Measurements from ENCODE around the gene PPP1CB.

The PPP1CB gene

DNA sequence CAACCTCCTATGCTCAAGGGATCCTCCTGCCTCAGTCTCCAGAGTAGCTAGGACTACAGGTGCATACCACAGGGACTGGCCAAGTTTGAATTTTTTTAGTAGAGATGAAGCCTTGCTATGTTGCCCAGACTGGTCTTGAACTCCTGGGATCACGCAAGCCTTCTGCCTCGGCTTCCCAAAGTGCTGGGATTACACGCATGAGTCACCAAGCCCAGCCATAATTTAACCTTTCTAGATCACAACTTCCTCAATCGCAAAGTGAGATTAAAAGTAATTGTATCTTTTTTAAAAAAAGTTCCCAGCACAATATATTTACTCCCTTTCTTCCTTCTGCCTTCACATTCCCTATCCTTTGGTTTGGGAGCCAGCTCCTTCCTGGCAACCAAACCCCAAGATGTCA is 5.8 kb upstream of the PPP1CB start:
- no peak for DNase-seq

DNA sequence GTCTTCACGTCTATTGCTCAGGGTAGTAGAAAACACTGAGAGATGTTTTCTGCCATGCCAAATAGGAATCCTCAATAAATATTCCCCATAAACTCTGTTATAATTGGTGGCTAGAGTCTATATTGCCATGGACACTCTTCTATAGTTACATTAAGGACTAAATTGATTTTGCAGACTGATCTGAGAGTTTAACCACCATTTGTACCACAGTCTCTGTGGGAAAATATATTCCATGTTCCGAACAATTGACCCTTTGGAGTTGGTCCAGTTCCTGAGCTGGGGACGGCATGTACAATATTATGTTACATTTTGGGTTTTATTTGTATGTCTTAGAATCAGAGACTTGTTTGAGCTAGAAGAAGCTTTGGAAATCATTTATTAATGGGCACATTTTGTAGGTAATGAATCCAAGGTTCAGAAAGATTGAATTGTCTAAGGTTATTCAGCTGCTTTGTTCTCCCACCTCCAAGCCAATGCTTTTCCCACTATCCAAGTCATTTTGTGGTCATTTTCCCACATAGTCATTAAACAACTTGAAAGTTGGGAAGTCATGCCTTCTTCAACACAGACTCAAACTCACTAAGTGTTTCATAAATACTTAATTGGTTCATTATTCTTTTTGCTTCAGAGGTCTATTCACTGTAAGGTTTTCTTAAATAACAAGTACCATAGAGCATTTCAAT is 5.1 kb upstream of the PPP1CB start:
- DNase-seq, result no peak

DNA sequence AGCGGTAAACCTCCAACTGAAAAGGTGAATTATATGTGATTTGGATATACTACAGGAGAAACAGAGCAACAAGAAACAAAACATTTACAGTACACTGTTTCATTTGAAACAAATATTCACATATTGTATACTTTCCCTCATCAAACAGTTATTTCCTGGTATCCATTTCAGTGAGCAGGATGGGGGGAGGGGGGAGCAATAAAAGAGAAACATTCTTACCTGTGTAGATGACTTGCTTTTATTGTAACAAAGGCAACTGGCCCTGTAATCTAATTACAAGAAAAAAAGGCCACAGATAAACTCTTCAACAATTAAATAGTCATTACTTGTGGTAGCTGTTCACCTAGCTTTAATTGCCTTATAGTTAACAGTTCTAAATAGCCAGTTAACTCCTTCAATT is 3.9 kb upstream of the PPP1CB start:
- DNase-seq, result no peak

DNA sequence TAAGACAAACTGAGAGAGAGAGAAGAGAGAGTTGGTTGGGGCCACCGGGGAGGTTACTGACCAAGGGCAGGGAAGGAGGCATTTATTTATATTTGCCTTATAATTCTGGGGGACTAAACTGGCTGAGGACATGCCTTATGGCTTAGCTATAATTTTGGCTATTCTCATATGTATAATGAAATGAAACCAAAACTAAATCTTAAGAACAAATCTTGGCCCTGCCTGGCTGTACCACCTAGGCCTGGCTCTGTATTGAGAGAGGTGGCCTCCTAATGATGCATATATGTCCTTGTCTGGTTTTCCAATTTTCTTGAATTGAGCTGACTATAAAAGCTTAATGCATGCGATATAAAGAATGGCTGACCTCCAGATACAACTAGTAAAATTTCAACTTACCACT is 3.5 kb upstream of the PPP1CB start:
- DNase-seq, result no peak

DNA sequence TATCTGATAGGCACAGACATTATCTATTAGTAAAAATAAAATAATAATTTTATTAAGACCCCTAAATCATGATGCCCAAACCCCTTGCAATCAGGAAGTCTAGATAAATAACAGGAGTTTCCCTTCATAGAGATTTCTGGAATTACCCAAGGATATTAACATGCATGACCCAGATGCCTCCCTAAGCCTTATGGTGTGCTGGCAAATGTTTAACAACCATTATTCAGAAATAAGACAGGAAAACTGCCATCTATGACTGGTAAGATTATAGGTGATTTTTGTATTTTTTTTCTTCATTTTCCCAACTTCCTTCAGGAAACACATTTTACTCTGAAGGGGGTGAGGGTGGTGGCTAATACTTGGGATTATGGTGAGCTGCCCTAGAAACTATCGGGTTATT is 2.7 kb upstream of the PPP1CB start:
- DNase-seq, result no peak

DNA sequence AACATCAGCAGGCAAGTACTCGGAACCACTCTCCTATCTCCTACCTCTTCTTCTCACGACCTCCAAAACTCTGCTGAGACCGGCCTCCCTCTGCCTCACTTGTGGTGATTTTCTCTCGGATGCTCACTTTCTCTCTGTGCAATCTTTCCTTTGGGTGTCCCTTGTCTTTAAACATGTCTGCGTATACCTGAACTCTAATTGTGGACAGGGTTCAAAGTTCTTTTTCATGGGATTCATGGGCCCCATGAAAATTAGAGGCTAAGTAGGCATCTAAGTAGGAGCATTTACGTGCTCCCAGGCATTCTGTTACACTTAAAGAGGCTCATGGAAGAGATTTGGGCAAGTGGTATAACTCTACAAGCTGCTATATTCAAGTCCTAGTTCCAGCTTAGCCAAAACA is 2.1 kb upstream of the PPP1CB start:
- DNase-seq, result no peak

DNA sequence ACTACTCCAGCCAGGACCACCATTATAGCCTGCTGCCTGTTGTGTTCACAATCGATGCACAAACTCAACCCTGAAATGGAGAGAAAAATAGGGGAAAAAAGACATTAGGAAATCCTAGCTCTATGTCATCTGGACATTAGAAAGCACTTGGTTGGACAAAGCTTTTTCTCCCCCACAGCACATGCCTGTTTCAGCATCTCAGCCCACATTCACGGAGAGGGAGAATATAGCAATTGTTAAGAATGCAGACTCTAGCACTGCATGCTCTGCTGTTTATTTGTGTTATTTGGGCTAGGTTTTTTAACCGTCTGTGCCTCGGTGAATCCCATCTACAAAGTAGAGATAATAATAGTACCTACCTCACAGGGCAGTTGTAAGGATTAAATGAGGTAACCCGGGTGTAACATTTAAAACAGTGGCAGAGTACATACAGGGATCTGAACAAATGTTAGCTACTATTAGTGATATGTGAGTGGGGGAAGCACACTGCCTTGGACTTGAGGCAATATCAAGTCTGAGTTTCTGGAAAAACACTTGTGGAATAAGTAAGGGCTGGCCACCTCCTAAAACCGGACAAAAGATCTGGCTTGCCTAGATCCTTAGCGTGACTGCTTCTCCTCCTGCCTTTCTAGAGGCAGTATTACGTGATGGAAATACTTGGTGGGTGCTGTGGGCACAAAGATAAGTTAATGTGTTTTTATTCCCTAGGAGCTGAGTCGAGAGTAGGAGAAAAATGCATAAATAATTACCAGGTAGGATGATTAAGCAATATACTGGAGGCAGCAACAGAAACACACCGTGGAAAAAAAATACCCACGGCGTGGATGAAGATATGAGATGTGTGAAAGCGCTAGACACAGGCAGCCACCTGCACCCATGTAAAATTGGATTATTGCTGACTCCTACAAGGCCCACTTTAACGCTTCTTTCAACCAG is 1.0 kb upstream of the PPP1CB start:
- peak; percentile 45 for DNase-seq

DNA sequence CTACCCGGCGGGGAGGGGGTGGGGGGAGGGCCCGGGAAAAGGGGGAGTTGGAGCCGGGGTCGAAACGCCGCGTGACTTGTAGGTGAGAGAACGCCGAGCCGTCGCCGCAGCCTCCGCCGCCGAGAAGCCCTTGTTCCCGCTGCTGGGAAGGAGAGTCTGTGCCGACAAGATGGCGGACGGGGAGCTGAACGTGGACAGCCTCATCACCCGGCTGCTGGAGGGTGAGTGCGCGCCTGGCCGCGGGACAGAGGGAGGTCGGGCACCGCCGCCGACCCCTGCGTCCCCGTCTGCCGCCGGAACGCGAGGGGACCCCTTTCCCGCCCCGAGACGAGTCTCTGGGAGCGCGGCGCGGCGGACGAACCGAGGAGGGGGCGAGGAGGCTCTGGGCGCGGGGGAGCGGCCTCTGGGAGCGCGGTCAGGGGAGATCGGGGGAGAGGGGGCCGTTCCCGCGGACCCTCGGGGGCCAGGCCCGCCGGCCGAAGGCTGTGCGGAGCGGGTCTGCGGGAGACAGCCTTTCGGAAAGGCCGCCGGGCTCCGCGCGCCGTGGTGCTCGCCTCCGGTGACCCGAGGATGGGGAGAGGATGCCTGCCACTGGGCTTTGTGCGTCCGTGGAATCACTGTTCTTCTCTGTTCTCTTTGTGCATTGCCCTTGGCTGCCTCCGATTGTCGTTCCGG is 463 bp downstream of the PPP1CB start:
- DNase-seq, result peak; percentile 59

DNA sequence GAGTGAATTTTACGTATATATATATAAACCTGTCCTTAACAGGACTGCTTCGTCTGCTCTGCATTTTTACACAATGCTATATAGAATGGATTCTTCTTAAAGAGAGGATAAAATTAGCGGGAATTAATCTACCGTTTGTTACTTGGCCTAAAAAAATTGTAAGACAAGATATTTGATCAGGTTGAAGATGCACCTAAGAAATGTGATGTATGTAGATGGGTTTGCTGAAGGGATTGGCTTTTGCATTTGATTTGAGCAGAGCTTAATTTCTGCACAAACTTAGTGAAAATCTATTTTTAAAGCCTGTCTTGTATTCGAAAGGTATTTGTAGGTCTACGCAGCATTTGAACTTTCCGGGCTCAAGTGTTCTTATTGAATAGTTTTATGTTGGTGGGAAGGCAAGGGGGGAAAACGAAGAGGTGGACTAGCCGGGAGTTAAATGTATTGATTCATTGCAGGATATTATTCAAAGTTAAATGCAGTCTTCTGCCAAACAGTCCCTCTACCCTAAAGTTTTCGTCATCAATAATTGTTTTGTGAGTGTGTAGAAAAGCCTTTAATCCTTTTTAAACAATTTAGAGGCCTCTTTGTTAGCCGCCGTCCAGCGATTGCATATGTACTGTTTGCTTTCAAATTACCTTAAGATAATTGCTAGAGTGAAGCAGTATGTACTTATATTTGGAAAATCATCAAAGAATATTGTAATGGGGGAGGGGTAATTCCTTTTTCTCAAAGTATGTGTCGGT is 1.2 kb downstream of the PPP1CB start:
- DNase-seq, result peak; percentile 47

DNA sequence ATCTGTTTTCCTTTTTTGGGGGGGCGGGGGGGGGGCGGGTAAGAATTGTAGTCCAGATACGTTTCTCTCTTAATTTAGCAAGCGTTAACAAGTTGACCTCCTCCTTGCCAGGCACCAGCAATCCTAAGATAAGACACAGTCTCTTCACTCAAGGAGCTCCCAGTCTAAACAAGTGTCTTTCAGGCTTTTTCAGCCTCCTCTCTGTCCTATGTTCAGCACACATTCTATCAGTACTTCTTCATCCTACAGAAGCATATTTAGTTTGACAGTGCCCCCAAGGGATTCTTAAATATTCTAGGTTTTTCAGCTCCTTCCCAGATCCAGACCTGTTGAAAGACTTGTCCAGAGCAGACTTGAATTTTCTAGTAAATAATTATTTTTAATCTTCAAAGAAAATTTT is 2.7 kb downstream of the PPP1CB start:
- no peak for DNase-seq

DNA sequence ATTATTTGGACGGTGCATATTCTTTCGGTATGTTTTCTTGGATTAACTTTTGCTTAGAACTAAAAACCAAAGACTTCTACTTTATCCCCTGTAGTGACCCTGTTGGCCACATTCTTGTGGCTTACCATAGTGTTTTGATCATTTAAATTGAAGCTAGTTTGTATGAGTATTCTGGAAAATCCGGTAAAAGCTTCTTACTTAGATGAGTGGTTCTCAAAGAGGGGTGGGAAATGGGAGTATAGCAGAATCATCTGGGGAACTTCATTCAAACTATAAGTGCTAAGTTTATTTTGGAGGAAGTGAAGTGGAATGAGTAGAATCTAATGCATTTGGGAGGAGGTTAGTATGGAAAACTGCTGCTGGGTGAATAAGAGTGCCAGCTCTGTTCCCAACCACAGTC is 3.8 kb downstream of the PPP1CB start:
- DNase-seq, result no peak

DNA sequence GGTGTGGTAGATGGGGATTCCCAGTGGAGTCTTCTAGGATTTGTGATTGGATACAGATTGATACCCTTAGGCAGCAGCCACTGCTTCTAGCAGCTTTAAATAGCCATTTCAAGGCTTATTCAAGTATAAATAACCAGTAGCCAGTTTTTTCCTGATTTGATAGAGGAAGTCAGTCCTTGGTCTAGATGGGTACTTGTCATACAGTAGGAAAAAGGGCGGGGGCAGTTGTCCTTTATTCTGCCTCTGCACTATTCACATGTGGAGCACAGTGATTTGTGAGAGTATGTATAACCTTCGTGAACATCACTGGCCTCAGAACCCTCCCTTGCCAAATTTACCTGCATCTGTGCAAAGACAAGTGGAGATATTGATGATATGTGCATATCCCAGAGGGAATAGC is 6.8 kb downstream of the PPP1CB start:
- DNase-seq, result no peak

DNA sequence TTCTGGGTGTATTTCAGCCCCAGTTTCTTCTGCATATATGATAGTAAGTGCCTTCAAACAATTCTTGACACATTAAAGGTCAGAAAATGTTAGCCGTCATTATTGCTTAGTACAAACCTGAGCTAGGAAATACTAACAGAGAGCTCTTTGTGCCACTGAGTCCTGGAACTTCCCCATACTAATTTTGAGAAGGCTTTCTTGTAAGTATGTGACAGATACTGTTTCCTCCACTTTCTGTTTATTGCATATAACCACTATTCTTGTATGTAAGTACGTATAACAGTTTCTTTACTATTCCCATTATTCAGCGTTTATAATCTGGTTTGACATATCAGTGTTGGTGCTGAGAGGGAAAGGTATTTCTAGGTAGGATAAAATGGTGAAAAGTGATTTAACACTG is 9.8 kb downstream of the PPP1CB start:
- DNase-seq, result no peak

DNA sequence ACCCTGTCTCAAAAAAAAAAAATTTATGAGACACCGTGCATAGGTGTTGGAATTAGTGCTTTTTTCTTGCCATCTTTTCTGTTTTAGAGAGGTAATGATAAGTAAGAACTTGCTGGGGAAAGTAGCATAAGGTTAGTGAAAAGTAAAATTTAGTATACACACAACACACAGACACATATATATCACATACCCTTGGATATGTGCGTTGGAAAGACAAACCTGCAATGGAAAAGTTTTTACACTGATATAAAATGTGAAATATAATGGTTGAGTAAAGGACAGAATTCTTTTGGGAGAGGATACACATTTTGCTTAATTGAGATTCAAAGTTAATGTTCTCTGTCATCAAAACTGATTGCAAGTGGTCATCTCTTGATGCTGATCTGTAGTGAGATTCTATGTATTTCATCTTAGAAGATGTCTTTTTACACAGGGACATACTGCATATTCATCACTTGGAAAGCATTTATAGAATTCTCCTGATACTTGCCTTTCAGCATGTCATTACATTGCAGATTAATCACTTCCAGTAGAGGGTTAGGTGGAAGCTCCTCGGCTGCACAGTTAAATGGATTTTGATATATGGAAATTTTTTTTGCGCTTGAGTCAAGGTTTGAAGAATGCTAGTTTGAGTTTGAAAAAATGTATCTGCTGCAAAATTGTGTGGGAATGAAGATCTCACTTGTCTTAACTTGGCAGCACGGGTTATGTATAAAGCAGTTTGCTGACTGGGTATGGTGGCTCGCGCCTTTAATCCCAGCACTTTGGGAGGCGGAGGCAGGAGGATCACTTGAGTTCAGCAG is 13.5 kb downstream of the PPP1CB start:
- no peak for DNase-seq

DNA sequence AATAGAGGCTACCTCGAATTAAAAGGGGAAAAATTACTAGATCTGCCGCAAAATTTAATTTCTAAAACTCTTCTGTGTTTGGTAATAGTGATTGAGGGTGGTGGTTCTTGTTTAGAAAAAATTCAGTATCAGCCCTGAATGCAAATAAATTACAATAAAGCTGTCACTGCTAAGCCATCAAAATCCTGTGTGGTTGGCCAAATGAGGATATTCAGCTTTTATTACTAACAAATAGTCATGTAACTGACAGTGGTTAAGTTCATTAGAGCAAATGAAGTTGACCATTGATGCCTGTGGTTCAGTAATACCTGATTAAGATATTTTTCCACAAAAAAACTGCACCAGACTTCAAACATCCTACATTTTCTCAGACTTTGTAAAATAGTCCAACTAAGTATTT is 14.4 kb downstream of the PPP1CB start:
- DNase-seq, result no peak

DNA sequence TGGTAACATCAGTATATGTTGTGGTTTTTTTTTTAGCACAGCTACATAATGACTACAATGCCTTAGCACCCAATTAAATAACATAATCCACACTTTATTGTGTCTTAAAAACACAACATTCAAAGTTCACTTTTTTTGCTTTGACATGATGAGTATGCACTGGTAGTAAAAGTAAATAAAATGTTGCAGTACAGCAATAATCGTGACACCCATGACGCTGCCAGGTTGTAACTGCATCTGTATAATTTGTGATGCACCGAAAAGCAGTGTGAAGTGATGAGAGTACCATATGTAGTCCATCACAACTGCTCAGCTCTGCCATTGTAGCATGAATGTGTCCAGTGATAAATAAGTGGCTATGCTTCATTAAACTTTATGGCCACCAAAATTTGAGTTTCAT is 15.7 kb downstream of the PPP1CB start:
- DNase-seq, result no peak

DNA sequence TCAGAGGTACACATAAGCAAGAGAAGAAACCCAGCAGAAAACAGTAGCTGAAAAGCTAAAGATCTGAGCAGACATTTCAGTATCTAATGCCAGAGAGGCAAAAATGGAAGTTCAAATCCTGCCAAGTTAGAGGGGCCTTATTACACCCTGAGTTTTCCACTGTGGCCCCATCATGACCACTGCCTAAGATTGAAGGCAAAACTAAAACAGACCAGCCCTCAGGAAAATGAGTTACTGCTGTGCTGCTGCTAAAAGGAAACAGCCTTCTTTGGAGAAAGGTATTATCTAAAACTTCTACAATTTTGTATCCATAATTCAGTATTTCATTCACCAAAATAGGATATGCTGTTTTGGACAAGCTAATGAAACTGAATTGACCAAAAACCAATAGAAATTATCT is 16.8 kb downstream of the PPP1CB start:
- no peak for DNase-seq

DNA sequence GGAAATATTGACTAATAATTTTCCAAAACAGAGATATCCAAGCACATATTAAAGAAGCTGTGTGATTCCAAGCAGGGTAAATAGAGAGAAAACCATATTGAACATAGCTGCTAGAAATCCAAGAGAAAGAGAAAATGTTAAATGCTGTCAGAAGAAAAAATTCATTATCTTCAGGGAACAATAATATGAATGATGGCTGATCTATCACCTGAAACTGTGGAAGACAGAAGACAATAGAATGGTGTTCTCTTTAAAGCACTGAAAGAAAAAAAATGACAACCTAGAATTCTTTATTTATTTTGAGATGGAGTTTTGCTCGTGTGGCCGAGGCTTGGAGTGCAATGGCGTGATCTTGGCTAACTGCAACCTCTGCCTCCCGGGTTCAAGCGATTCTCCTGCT is 17.3 kb downstream of the PPP1CB start:
- no peak for DNase-seq

DNA sequence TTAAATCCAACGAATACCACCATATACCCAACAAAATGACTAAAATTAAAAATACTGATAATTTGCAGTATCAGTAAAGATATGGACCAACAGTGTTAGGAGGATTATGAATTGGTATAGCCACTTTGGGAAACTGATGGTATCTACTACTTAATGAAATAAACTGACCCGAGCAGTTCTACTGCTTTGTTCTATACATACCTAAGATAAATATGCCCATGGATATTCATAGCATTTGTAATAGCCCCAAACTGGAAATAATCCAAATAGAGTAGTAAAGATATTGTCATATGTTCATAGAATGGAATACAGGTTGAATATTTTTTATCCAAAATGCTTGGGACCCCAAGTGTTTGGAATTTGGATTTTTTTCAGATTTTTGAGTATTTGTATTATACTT is 20.7 kb downstream of the PPP1CB start:
- no peak for DNase-seq

DNA sequence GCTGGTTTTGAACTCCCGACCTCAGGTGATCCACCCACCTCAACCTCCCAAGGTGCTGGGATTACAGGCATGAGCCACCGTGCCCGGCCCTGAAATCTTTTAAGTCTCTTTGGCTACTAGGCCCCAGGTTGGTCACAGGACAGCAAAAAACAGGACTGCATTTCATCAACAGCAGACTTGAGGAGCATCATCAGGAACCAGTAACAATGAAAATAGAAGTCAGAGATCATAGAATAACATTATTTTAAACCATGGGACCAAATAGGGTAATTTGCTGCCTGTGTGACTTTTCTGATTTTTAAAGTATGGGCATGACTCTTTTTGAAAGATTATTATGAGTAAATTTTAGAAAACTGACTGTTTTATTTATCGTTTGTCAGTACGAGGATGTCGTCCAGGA is 24.8 kb downstream of the PPP1CB start:
- no peak for DNase-seq

DNA sequence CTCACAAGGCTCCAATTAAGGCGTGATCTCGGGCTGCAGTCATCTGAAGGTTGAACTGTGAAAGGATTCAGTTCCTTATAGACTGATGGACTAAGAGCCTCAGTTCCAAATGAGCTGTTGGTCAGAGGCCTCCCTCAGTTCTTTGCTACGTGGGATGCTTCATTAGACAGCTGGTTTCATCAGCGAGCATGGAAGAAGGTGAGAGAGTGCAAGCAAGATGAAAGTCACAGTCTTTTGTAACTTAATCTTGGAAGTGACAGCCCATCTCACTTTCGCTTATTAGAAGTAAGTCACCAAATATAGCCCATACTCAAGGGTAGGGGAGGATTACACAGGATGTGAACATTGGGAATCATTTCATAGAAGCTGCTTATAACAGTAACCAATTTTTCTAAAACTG is 26.8 kb downstream of the PPP1CB start:
- no peak for DNase-seq

DNA sequence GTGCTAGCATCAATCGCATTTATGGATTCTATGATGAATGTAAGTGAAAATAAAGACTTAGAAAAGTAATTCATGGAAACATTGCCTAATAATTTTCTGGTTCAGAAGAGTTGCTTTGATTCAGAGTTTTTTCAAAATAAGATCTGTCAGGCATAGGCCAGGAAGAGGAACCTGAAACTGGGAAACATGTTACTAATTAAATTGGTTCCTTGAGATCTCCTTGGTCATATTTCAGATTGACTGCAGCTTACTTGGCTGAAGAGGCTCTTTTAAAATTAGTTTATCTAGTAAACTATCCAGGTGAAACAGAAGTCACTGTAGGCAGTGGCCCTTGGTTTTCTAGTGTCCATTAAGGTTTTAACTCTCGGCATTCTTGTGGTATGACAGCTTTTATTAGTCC is 27.4 kb downstream of the PPP1CB start:
- DNase-seq, result no peak
